ENCODE data around the gene NSUN6. TPM values are rescaled to one million over a fixed set of nuclear protein-coding genes. Genes with fewer than 3 reads are reported as not detected.

The NSUN6 gene
- total and polyA plus RNA-seq, 2 experiments from 2014 or later: 4.1 to 5.4 TPM

DNA sequence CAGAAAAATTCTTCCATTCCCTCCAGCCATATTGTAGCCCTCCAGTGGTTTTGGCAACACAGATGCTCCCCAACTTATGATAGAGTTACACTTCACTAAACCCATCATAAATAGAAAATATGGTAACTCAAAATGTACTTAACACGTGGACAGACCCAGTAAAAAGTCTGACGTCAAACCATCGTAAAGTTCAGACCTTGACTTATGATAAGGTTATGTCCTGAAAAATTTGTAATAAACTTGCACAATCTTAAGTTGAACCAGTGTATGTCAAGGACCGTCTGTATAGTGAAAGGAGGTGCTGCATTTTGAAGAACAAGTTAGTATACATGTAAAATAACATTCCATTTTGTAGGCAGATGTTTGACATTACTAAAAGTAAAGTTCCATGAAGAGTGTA, 142.8 kb downstream of the NSUN6 start:
- H3K36me3 ChIP-seq (ENCODE audit: low read depth): no peaks in the 10 kb centered on the region
- no peak overlapping the region for H3K4me2 ChIP-seq (ENCODE audit: unreplicated experiment)
- H3K4me3 ChIP-seq: no peak overlapping the region
- no peak overlapping the region for H2AFZ ChIP-seq
- no peaks in the 10 kb centered on the region for H4K20me1 ChIP-seq (ENCODE audit: insufficient read depth)
- no peak for DNase-seq
- 0 out of 2 replicates have a peak, but pooled peaks cover 4% of the 10 kb centered on the region for H3K9me2 ChIP-seq (ENCODE audit: insufficient read depth)
- H3K4me1 ChIP-seq (ENCODE audit: insufficient read depth): no peaks in the 10 kb centered on the region; the same call in 1 of the 2 replicates
- H3K27me3 ChIP-seq (replicated peaks; ENCODE audit: insufficient read depth): no peaks in the 10 kb centered on the region
- no peaks in the 10 kb centered on the region for H3K9me3 ChIP-seq (ENCODE audit: low read depth)
- H3K79me2 ChIP-seq (ENCODE audit: insufficient read depth): no peaks in the 10 kb centered on the region
- no peak overlapping the region for H3K27ac ChIP-seq
- 60 to 67% methylated on average over 4 of the region's 4 CpGs for WGBS, 2 experiments (ENCODE audit: low coverage in 1 of 2, low lambda C conversion rate in 2 of 2, missing lambda C conversion rate in 2 of 2)
- in situ Hi-C loops (cut with MboI): no loop called here
- H3F3A ChIP-seq (ENCODE audit: insufficient read depth): no peaks in the 10 kb centered on the region
- TF ChIP-seq EZH2 (IDR thresholded peaks at IDR 0.05; ENCODE audit: insufficient read depth, poor library complexity, severe bottlenecking) (no peak), EZH2phosphoT487 (IDR thresholded peaks at IDR 0.05; ENCODE audit: insufficient read depth, low read depth) (no peak)
- no peak overlapping the region for H3K9ac ChIP-seq

DNA sequence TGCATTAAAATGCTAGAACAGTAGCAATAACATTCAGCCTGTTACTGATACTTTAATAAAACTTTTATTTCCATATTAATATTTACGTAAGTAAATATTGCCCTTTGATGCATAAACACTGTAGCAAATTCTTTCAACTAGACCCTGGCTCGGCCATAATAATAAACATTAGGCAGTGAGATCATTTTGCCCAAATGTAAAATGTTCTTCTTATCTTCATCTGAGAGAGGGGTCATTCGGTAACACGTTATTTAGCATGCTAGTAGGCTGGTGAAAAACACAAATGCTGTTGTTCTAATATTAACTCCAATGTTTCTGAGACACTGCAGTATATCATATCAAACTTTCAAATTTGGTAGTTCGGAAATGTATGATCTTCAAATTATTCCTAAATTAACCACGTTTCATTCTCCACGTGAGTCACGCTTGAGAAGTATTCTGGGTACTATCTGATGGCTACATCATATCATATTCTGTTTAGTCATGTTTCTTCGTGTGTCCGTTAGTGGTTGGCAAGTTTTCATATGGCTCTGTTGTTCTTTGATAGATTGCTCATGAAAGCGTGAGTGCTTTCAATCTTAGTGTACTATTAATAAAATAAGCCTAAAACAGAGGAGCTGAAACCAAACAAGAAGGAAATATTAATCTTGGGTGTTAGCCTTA, 145.8 kb downstream of the NSUN6 start:
- H3K4me2 ChIP-seq (ENCODE audit: unreplicated experiment): no peak overlapping the region
- no peak overlapping the region for H3K9ac ChIP-seq
- H3K4me3 ChIP-seq: no peak overlapping the region
- no peaks in the 10 kb centered on the region; the same call in 1 of the 2 replicates for H3K4me1 ChIP-seq (ENCODE audit: insufficient read depth)
- H4K20me1 ChIP-seq (ENCODE audit: insufficient read depth): no peaks in the 10 kb centered on the region
- no peaks in the 10 kb centered on the region for H3F3A ChIP-seq (ENCODE audit: insufficient read depth)
- no peaks in the 10 kb centered on the region for H3K27me3 ChIP-seq (replicated peaks; ENCODE audit: insufficient read depth)
- 51 to 58% methylated on average over 11 of the region's 11 CpGs for WGBS, 2 experiments (ENCODE audit: low coverage in 1 of 2, low lambda C conversion rate in 2 of 2, missing lambda C conversion rate in 2 of 2)
- H3K27ac ChIP-seq: no peak overlapping the region
- peak; percentile 53 for DNase-seq
- TF ChIP-seq EZH2phosphoT487 (IDR thresholded peaks at IDR 0.05; ENCODE audit: insufficient read depth, low read depth) (no peak), EZH2 (IDR thresholded peaks at IDR 0.05; ENCODE audit: insufficient read depth, poor library complexity, severe bottlenecking) (no peak)
- in situ Hi-C loops (cut with MboI): no loop called here
- H3K9me2 ChIP-seq (ENCODE audit: insufficient read depth): no peaks in the 10 kb centered on the region
- H3K36me3 ChIP-seq (ENCODE audit: low read depth): no peaks in the 10 kb centered on the region
- no peak overlapping the region for H2AFZ ChIP-seq
- H3K9me3 ChIP-seq (ENCODE audit: low read depth): no peaks in the 10 kb centered on the region
- H3K79me2 ChIP-seq (ENCODE audit: insufficient read depth): no peaks in the 10 kb centered on the region

DNA sequence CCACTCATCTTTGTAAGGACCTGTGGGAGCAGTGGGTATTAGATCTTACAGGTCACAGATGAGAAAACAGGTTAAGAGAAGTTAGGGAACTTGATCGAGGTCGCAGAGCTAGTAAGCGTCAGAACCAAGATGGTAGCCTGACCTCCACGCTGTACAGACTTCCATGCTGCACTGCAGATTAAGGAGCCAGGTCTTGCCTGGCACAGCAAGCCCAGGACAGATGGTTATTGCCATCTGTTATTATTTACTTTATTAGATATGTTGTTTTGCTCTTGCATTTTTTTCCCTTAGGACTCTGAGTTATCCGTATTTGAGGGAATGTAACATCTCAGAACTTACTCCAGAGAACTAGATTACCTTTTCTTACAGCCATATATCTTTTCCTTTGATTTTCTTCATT, 147.2 kb downstream of the NSUN6 start:
- Histone ChIP-seq H3K9me3 (ENCODE audit: low read depth) (no peaks in the 10 kb centered on the region), H3K27ac (no peak overlapping the region), H3K27me3 (replicated peaks; ENCODE audit: insufficient read depth) (no peaks in the 10 kb centered on the region), H4K20me1 (ENCODE audit: insufficient read depth) (no peaks in the 10 kb centered on the region), H3K9ac (no peak overlapping the region), H3F3A (ENCODE audit: insufficient read depth) (no peaks in the 10 kb centered on the region), H3K4me1 (ENCODE audit: insufficient read depth) (no peaks in the 10 kb centered on the region; the same call in 1 of the 2 replicates), H3K4me2 (ENCODE audit: unreplicated experiment) (no peak overlapping the region), H2AFZ (no peak overlapping the region), H3K36me3 (ENCODE audit: low read depth) (no peaks in the 10 kb centered on the region), H3K4me3 (no peak overlapping the region), H3K9me2 (ENCODE audit: insufficient read depth) (no peaks in the 10 kb centered on the region), H3K79me2 (ENCODE audit: insufficient read depth) (no peaks in the 10 kb centered on the region)
- no peak for DNase-seq
- 92 to 95% methylated on average over 5 of the region's 5 CpGs for WGBS, 2 experiments (ENCODE audit: low coverage in 1 of 2, low lambda C conversion rate in 2 of 2, missing lambda C conversion rate in 2 of 2)
- TF ChIP-seq EZH2 (IDR thresholded peaks at IDR 0.05; ENCODE audit: insufficient read depth, poor library complexity, severe bottlenecking) (no peak), EZH2phosphoT487 (IDR thresholded peaks at IDR 0.05; ENCODE audit: insufficient read depth, low read depth) (no peak)
- in situ Hi-C loops (cut with MboI): no loop called here

DNA sequence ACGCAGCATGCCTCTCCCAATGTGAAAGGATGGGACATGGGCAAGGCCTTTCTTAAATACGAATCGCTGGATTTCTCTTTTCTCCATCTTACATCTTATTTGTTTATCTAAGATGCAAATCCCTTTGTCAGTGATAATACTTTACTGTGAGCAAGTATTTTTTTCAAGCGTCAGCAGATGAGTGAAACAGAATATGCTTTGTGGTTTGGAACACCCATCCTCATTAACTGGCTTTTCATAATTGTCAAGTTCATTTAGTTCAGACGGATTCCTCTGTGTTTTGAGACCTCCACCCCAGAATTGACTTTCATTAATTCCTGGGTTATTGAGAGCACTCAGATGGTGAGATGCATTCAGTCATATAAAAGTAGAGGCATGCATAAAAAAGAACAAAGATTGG, 149.8 kb downstream of the NSUN6 start:
- no peaks in the 10 kb centered on the region for H3F3A ChIP-seq (ENCODE audit: insufficient read depth)
- H3K79me2 ChIP-seq (ENCODE audit: insufficient read depth): no peaks in the 10 kb centered on the region
- H3K4me2 ChIP-seq (ENCODE audit: unreplicated experiment): no peak overlapping the region
- no peak overlapping the region for H3K27ac ChIP-seq
- 73 to 80% methylated on average over 5 of the region's 5 CpGs for WGBS, 2 experiments (ENCODE audit: low coverage in 1 of 2, low lambda C conversion rate in 2 of 2, missing lambda C conversion rate in 2 of 2)
- H3K9me2 ChIP-seq (ENCODE audit: insufficient read depth): no peaks in the 10 kb centered on the region
- H3K4me3 ChIP-seq: no peak overlapping the region
- no peaks in the 10 kb centered on the region for H4K20me1 ChIP-seq (ENCODE audit: insufficient read depth)
- DNase-seq: no peak
- no peaks in the 10 kb centered on the region for H3K36me3 ChIP-seq (ENCODE audit: low read depth)
- H3K27me3 ChIP-seq (replicated peaks; ENCODE audit: insufficient read depth): no peaks in the 10 kb centered on the region
- H3K4me1 ChIP-seq (ENCODE audit: insufficient read depth): no peaks in the 10 kb centered on the region; the same call in 1 of the 2 replicates
- 0 out of 2 replicates have a peak overlapping the region, but pooled peaks have one; percentile 30 for H2AFZ ChIP-seq
- in situ Hi-C loops (cut with MboI): no loop called here
- TF ChIP-seq EZH2 (IDR thresholded peaks at IDR 0.05; ENCODE audit: insufficient read depth, poor library complexity, severe bottlenecking) (no peak), EZH2phosphoT487 (IDR thresholded peaks at IDR 0.05; ENCODE audit: insufficient read depth, low read depth) (no peak)
- H3K9me3 ChIP-seq (ENCODE audit: low read depth): no peaks in the 10 kb centered on the region
- H3K9ac ChIP-seq: no peak overlapping the region
